Fibroblast of lung (primary cell): Measurements from ENCODE around the gene TRPC1.

Experiments used
- CTCF ChIP-seq, 2 donors: IDR thresholded peaks in 1 of 2; conservative IDR thresholded peaks in 1 of 2; 1 replicate in 1 of 2; 2 replicates in 1 of 2; pipeline ENCODE4 v1.5.1; 2011 to 2012; ENCODE audit warnings: low read length in 2 of 2, control low read depth in 1 of 2, inconsistent platforms in 1 of 2, low read depth in 1 of 2, mild to moderate bottlenecking in 1 of 2
- EZH2 ChIP-seq: IDR thresholded peaks from 2 replicates; pipeline ENCODE4 v1.5.1; 2012; ENCODE audit warnings: low read length, control low read depth, mild to moderate bottlenecking; ENCODE audit errors: missing control alignments

- TF ChIP-seq CTCF (conservative IDR thresholded peaks at IDR 0.05 in 1 of 2, IDR thresholded peaks at IDR 0.05 in 1 of 2; ENCODE audit: low read depth in 1 of 2, low read length in 2 of 2) (no peak), EZH2 (no peak)
These were observed 1.5 kb downstream of the TRPC1 start for GRCh38 chr3:142725357-142725739.
